GM19193 (cell line): ENCODE results near the gene OLA1.

Experiments
- POLR2A ChIP-seq: IDR thresholded peaks from 4 replicates; pipeline ENCODE4 v1.6.1; 2011; ENCODE audit not compliant: insufficient read depth, insufficient read length; ENCODE audit errors: extremely low read depth

Gene OLA1

DNA sequence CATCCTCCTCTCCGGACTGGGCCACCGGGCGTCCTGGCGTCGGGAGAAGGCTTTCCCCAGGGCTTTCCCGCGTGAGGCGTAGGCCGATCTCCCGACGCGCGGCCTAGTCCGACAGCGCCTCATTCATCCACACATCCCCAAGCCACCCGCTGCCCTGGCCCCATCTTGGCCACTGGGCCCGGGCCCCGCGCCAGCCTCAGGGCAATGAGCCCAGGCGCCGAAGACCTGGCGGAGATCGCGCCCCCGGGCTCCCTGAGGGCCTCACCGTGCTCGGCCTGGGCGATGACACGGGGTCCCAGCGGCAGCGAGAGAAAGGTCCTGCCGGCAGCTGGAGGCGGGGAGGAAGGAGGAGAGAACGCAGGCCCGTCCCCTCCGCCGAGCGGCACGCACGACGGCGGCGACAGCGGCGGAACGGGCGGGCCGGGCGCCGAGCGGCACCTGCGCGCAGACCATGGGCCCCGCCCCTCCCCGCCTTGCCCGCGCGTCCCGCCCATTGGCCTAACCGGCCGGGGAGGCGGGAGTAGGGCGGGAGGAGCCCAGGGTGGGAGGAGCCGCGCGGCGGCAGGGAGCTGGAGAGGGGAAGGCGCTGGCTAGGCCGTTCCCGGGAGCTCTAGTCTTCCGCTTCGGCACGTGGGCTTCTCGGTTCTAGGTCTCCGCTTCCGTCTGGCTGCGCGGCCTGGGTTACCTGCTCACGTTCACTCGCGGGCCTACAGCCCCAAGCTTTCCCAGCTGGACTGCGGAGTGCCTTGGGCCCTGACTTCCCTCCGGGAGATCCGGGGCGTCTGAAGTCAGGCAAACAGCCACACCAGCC is at the start of gene OLA1:
Gene OLA1, minus strand, starts transcription at position 346 of the 811 bp plus-strand sequence. CDS start 1,717 bp downstream, outside the sequence.
- TF ChIP-seq POLR2A: peak; percentile 89

DNA sequence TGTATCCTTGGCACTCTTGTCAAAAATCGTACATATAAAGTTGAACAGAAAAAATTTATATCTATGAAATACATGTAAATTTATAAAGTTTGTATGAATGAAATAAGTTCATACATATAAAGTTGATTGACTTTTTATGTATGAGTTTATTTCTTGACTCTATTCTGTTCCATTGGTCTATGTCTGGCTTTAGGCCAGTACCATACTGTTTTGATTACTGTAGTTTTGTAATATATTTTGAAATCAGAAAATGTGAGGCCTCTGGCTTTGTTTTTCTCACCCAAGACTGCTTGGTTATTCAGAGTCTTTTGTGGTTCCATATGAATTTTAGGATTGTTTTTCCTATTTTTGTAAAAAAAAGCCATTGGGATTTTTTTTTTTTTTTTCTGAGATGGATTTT is 44.6 kb upstream of the OLA1 start:
- TF ChIP-seq POLR2A: no peak

DNA sequence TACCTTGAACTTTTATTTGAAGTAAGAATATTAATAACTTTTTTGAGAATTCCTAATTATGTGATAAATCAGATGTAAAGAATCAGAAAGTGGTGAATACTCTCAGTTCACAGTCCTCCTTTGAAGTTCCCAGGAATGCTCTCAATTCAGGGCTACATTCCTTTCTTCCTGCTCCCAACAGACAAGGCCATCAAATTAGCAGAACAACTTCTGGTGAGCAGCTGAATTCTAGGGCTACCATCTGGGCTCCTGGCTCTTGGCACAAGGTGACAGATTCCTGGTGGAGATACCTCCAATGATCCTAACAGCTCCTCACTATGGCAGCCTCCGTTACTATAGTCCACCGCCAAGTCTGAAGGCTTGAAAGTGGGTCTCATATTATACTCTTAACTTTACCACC is 37.8 kb upstream of the OLA1 start:
- TF ChIP-seq POLR2A: no peak

DNA sequence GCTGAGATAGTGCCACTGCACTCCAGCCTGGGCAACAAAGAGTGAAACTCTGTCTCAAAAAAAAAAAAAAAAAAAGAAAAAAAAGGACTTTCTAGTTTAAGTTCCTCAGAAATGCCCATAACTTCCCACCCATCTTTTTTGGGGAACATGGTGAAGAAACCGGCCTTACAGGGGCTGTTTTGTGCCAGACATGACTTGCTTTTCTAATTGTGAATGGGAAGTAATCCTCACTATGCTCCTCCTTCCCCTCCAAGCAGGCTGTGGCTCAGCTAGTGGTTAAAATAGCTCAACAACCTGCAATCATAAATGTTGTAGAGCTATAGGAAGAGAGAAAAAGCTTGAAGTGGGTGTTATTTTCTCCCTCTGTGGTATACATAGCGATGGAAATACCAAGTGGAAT is 34.1 kb upstream of the OLA1 start:
- no peak for TF ChIP-seq POLR2A

DNA sequence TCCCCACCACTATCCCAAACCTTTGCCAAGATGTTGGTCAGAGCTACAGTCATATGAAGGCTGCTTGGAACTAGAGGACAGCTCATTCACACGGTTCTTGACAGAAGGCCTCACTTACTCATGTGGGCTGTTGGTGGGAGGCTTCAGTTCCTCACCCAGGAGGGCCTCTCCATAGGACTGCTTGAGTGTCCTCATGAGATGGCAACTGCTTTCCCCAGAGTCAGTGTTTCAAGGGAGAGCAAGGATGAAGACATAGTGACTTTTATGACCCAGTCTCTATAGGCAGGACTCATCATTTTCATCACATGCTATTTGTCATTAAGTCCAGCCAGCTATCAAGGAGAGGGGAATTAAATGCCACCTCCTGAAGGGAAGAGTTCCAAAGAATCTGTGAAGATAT is 33.4 kb upstream of the OLA1 start:
- TF ChIP-seq POLR2A: no peak

DNA sequence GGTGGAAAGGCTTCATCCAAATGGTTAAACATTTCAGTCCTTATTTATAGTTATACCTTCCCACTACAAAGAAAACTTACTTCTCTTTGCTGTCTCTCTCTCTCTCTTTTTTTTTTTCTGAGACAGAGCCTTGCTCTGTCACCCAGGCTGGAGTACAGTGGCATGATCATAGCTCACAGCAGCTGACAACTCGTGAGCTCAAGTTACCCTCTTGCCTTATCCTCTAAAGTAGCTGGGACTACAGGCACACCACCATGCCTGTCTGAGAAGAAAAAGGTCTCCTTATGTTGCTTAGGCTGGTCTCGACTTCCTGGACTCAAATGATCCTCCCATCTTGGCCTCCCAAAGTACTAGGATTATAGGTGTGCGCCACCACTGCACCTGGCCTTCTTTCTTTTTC is 32.3 kb upstream of the OLA1 start:
- TF ChIP-seq POLR2A: no peak

DNA sequence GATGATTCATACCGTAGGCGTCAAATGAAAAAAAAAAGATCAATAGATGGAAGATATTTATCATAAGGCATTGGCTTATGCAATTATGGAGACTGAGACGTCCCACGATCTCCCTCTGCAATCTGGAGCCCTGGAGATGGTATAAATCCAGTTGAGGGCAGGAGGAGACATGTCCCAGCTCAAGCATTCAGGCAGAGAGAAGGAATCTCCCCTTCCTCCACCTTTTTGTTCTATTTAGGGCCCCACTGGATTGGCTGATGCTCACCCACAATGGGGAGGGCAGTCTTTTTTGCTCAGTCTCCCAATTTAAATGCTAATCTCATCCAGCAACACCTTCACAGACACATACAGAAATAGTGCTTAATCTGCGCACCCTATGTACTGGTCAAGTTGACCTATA is 18.0 kb upstream of the OLA1 start:
- no peak for TF ChIP-seq POLR2A

DNA sequence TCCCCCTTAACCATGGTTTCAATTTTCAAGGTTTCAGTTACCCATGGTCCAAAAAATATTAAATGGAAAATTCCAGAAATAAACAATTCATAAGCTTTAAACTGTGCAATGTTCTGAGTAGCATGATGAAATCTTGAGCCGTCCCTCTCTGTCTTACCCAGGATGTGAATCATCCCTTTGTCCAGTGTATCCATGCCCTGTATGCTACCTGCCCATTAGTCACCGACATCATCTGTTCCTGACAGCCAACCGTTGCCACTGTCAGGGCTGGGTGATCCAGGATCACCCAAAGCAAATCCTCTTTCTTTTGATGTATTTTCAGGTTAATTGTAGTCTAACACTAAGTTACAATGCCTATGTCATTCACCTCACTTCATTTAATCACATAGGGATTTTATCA is 15.7 kb upstream of the OLA1 start:
- TF ChIP-seq POLR2A: no peak

DNA sequence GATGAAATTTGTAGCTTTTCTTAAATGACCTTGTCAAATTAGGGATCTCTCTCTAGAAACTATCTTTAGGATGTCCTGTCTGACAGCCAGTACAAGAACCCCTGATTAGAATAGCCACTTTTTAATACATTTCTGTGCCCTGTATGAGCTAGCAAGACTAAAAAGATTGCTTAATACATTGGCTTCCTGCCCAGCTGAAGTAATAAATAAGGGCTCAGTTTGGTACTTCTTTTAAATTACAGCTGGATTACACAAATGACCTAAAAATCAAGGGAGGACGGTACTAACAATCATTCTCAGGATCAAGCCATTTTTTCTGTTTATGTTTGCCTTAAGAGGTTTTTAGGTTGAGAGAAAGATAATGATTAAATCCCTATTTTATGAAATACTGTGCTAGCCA is 11.6 kb upstream of the OLA1 start:
- no peak for TF ChIP-seq POLR2A

DNA sequence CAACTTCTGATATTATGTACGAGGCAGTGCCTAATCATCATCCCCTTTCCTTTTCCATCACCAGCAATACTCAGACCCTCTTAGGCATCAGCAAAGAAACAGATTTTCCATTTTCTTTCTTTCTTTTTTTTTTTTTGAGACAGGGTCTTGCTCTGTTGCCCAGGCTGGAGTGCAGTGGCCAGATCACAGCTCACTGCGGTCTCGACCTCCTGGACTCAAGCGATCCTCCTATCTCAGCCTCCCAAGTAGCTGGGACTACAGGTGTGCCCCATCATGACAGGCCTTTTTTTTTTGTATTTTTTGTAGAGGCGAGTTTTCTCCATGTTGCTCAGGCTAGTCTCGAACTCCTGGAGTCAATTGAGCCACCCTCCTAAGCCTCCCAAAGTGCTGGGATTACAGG is 5.9 kb upstream of the OLA1 start:
- no peak for TF ChIP-seq POLR2A

DNA sequence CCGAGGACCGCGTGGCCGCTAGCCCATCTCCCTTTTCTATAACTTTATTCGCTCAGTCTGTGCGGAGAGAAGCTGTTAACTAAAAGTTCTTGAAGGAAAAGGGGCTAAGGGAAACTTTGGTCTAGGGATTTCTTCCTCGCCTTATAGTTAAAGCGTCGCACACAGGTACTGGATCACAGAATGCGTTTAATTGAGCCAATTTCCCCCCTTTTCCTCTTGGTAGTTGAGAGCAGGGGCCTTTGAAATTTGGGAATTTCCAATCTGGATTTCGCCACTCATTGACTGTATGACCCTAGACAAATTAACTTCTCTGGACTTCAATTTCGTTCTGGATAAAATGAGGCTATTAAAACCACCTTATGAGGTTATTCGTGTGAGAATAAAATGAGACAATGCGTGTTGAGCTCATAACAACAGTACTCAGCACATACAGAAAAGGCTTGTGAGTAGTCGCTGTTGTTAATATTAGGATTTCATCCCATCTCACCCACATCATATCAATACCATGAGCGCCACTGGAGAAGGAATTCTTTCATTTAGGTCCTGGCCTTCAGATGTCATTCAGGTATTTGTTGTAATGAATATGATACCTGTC is 763 bp upstream of the OLA1 start:
- TF ChIP-seq POLR2A: no peak

DNA sequence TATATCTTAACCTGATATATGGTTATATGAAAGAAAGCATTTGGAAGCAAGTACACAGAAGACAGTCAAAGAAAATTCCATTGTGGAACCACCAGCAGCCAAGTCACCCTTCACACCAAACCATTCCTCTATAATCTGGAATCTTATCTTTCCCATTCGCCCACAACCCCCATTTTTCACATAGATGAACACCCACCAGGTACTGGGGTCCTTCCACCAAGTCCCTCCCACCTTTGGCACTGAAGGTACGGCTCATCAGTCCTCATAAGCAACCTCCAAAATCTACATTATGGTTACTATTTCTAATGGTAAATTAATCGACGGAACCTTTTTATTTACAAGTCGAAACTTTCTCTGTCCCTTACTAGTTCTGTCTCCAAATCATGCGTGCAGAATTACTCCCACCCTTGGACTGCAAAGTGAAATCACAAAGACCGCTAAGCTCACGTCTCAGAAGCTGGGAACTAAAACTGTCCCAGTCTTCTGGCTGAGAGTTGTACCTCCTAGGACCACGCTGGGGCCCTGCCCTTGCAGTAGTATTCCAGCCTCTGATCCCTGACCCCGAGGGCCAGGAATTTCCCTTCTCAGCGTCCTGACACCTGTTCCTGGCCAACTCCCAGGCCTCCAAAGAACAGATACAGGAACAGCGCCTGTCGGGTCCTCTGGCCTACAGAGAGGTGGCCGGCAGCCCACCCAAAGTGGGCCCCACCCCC is 702 bp downstream of the OLA1 start:
- TF ChIP-seq POLR2A: no peak

DNA sequence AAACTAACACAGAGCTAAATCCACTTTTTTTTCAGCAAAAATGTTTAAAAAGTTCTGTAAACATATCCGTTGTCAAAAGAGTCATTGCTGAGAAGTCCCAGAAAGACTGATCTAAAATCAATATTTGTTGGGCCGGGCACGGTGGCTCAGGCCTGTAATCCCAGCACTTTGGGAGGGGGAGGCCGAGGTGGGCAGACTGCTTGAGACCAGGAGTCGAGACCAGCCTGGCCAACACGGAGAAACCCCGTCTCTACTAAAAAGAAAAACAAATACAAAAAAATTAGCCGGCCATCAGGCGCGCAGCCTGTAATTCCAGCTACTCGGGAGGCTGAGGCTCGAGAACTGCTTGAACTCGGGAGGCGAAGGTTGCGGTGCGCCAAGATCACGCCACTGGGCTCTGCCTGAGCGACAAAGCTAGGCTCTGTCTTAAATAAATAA is 1.4 kb downstream of the OLA1 start:
- no peak for TF ChIP-seq POLR2A

DNA sequence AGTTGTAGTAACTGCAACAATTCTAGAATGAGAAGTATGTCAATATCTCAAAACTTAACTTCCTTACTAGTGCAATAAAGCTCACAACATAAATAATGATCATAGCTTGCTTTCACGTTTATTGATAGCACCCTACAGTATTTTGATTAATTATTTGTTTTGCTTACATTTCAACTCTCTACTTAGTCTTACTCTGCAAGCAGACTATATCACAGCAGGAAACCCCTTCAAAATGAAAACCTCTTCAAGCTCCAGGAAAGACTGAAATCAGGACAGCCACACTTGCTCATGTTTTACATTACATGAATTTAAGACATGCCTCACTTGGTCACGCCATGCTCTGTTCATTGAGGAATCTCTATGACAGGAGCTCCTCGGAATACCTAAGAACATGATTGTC is 3.3 kb downstream of the OLA1 start:
- TF ChIP-seq POLR2A: no peak

DNA sequence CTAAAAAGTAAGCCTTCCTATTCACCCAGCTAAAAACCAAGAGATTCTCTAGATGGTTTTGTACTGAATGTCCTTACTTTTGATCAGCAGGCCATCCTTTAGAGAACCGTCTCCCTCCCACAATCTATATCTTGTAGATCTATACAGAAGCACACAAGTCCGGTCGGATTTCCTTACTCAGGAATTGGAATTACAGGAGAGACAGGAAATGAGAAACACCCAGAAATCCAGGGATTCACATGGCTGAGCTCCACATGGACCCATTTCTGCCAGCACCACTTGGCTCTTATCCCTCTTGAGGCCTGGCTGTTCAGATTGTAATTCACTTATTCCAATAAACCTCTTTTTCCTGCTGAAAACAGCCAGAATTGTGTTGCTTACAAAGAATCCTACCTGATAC is 4.5 kb downstream of the OLA1 start:
- no peak for TF ChIP-seq POLR2A

DNA sequence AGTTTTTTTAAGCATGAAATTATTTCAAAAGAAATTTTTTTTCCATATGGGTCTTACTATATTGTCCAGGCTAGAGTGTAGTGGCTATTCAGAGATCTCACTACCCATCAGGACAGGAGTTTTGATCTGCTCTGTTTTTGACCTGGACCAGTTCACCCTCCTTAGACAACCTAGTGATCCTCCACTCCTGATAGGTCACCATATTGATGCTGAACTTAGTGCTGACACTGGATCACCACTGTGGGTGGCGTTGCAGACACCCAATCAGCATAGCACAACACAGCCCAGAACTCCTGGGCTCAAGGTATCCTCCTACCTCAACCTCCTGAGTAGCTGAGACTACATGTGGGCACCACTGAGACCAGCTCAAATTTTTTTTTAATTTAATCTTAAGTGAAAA is 8.2 kb downstream of the OLA1 start:
- TF ChIP-seq POLR2A: no peak
